HepG2 (cell line): ENCODE measurements around the gene LRIG3. TPM values are rescaled to one million over a fixed set of nuclear protein-coding genes. Genes with fewer than 3 reads are reported as not detected.

ENCODE experiments used
- CEBPB ChIP-seq: IDR thresholded peaks from 2 replicates; pipeline ENCODE4 v1.6.1; 2011; ENCODE audit warnings: low read depth, low read length, improper control_type of control experiment, borderline replicate concordance
- CHD2 ChIP-seq: IDR thresholded peaks from 2 replicates; pipeline ENCODE4 v1.6.1; 2011; ENCODE audit warnings: low read depth, low read length, improper control_type of control experiment
- EED ChIP-seq: sonication (generic); formaldehyde crosslinking; IDR thresholded peaks from 2 replicates; pipeline ENCODE4 v1.5.0; 2020; ENCODE audit warnings: mild to moderate bottlenecking, missing genetic modification reagents
- HOXA9 ChIP-seq: sonication (generic); formaldehyde crosslinking; IDR thresholded peaks from 2 replicates; pipeline ENCODE4 v1.8.1; 2022; ENCODE audit warnings: missing genetic modification reagents, mild to moderate bottlenecking, moderate library complexity, borderline replicate concordance
- MBNL3 ChIP-seq: fragments of 250-450 bp; sonication (Bioruptor Pico); conservative IDR thresholded peaks from 2 replicates; pipeline ENCODE4 v1.8.0; 2022; ENCODE audit warnings: mild to moderate bottlenecking, inconsistent platforms
- NBN ChIP-seq: fragments of 450-650 bp; conservative IDR thresholded peaks from 2 replicates; pipeline ENCODE4 v1.6.1; 2017
- ONECUT2 ChIP-seq: sonication (generic); formaldehyde crosslinking; IDR thresholded peaks from 2 replicates; pipeline ENCODE4 v1.4.0; 2020; ENCODE audit warnings: missing genetic modification reagents
- TFDP2 ChIP-seq: sonication (generic); formaldehyde crosslinking; IDR thresholded peaks from 2 replicates; pipeline ENCODE4 v1.4.0; 2020; ENCODE audit warnings: missing genetic modification reagents
- USF2 ChIP-seq, 2 experiments: sonication (generic) in 1 of 2; formaldehyde crosslinking in 1 of 2; IDR thresholded peaks; 2 replicates each; pipeline versions ENCODE4 v1.5.1 to v1.6.1; 2011 to 2020; ENCODE audit warnings: borderline replicate concordance in 1 of 2, low read depth in 1 of 2, low read length in 1 of 2, mild to moderate bottlenecking in 1 of 2, missing genetic modification reagents in 1 of 2, moderate library complexity in 1 of 2
- ZNF407 ChIP-seq: sonication (generic); formaldehyde crosslinking; IDR thresholded peaks from one replicate; pipeline ENCODE4 v1.5.1; 2020; ENCODE audit warnings: mild to moderate bottlenecking, missing genetic modification reagents; ENCODE audit errors: not compliant biosample characterization
- ZNF432 ChIP-seq: sonication (generic); formaldehyde crosslinking; IDR thresholded peaks from 2 replicates; pipeline ENCODE4 v1.5.0; 2020; ENCODE audit warnings: missing genetic modification reagents, mild to moderate bottlenecking, borderline replicate concordance
- ZNF446 ChIP-seq: sonication (generic); formaldehyde crosslinking; IDR thresholded peaks from 2 replicates; pipeline ENCODE4 v1.5.0; 2020; ENCODE audit warnings: mild to moderate bottlenecking, missing genetic modification reagents
- polyA plus RNA-seq, 8 experiments: library from polyadenylated mRNA; depleted of rRNA in 3 of 8; stranded (reverse) in 7 of 8; unstranded in 1 of 8; fragments of >200 nt; fragmentation: Illumina TruSeq in 4 of 8; extraction: Trizol in 4 of 8; gene quantifications; 2 replicates each; pipeline versions ENCODE4 v1.2.1 to v1.2.3, GENCODE V29; 2011 to 2016; ENCODE audit warnings: low read depth in 4 of 8, missing spikeins in 1 of 8, mixed read lengths in 1 of 8; ENCODE audit not compliant: insufficient read depth in 1 of 8
- total RNA-seq, 5 experiments: library from RNA; depleted of rRNA; stranded (reverse); fragments of >200 nt; fragmentation: Illumina TruSeq; extraction: Trizol; gene quantifications; 2 replicates each; pipeline ENCODE4 v1.2.3, GENCODE V29; 2016; ENCODE audit warnings: low read depth in 1 of 5
- TF ChIP-seq, protein P1 (sequence below): sonication (generic); formaldehyde crosslinking; conservative IDR thresholded peaks from 2 replicates; pipeline ENCODE4 v1.4.0; 2020; ENCODE audit warnings: missing genetic modification reagents

The LRIG3 gene
- total and polyA plus RNA-seq, 2 of the 13 experiments (the other 11 are each of a cell fraction or from before 2014, with no cell fraction given): 7.7 to 17.4 TPM

DNA sequence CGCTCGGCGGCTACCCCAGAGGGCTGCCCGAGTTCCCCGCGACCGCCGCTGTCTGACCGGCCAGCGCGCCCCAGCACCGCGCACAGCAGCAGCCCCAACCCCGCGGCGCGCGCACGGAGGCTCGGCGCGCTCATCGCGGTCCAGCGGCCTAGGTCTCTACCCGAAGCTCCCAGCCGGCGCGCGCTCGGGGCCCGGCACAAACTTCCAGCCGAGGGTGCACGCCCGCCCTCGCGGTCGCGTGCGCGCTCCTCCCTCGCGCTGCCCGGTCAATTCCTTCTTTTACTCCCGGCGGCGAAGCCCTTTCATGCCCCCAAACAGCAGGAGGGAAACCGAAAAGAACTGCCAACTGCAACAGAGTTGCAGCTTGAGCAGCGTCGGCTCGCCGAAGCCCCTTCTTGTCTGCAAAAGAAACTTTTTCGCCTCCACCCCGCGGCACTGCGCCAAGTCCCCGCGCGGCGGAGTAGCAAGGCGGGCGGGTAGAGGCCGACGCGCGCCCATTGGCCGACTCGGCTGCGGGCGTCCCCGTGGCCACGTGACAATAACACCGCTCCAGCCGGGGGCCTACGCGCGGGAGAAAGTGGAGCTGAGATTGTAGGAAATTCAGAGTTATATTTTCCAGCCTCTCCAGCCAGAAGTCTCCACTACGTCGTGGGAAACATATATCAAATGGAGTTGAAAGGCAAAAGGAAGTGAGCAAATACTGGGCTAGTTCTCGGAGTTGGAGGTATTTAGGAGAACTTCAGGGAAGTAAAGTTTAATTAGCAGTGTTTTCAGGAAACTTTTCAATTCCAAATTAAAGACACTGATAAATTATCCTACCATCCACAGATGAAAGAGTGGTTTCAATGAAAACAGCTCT is at the start of gene LRIG3 (continued):
- TF ChIP-seq USF2 (IDR thresholded peaks at IDR 0.05; ENCODE audit: low read depth, low read length) (peak; percentile 78), USF2 (CRISPR knock-in tag; IDR thresholded peaks at IDR 0.05; ENCODE audit: borderline replicate concordance) (peak; percentile 94), EED (CRISPR knock-in tag) (no peak), TFDP2 (peak; percentile 91), NBN (no peak), ONECUT2 (CRISPR knock-in tag) (no peak), CEBPB (no peak), MBNL3 (no peak), HOXA9 (no peak), ZNF407 (CRISPR knock-in tag) (peak; percentile 64), CHD2 (no peak), ZNF446 (CRISPR knock-in tag) (0 out of 2 replicates have a peak, but pooled peaks have one; percentile 26), ZNF432 (CRISPR knock-in tag) (no peak)
- TF ChIP-seq, protein P1, sequence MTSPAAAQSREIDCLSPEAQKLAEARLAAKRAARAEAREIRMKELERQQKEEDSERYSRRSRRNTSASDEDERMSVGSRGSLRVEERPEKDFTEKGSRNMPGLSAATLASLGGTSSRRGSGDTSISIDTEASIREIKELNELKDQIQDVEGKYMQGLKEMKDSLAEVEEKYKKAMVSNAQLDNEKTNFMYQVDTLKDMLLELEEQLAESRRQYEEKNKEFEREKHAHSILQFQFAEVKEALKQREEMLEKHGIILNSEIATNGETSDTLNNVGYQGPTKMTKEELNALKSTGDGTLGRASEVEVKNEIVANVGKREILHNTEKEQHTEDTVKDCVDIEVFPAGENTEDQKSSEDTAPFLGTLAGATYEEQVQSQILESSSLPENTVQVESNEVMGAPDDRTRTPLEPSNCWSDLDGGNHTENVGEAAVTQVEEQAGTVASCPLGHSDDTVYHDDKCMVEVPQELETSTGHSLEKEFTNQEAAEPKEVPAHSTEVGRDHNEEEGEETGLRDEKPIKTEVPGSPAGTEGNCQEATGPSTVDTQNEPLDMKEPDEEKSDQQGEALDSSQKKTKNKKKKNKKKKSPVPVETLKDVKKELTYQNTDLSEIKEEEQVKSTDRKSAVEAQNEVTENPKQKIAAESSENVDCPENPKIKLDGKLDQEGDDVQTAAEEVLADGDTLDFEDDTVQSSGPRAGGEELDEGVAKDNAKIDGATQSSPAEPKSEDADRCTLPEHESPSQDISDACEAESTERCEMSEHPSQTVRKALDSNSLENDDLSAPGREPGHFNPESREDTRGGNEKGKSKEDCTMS (CRISPR knock-in tag): no peak
